Upper lobe of left lung (tissue), 4 donors: ENCODE data around the gene MIGA2.

Experiments
- POLR2AphosphoS5 ChIP-seq, 2 donors: sonication (generic); formaldehyde crosslinking; IDR thresholded peaks; one replicate each; pipeline ENCODE4 v1.5.1; 2017; ENCODE audit warnings: antibody characterized with exemption in 2 of 2
- TF ChIP-seq, protein P1 (sequence below), 6 experiments: fragments of 450-650 bp in 4 of 6; fragments of 200-600 bp in 2 of 6; sonication (generic) in 2 of 6; IDR thresholded peaks; one replicate each; pipeline ENCODE4 v1.5.1; 2016 to 2019; ENCODE audit warnings: antibody characterized with exemption in 6 of 6

GRCh38 chr9:129097671-129098306 lies 61.4 kb downstream of the MIGA2 start:
- no peak for TF ChIP-seq POLR2AphosphoS5 (IDR thresholded peaks at IDR 0.05)
- TF ChIP-seq, protein P1, sequence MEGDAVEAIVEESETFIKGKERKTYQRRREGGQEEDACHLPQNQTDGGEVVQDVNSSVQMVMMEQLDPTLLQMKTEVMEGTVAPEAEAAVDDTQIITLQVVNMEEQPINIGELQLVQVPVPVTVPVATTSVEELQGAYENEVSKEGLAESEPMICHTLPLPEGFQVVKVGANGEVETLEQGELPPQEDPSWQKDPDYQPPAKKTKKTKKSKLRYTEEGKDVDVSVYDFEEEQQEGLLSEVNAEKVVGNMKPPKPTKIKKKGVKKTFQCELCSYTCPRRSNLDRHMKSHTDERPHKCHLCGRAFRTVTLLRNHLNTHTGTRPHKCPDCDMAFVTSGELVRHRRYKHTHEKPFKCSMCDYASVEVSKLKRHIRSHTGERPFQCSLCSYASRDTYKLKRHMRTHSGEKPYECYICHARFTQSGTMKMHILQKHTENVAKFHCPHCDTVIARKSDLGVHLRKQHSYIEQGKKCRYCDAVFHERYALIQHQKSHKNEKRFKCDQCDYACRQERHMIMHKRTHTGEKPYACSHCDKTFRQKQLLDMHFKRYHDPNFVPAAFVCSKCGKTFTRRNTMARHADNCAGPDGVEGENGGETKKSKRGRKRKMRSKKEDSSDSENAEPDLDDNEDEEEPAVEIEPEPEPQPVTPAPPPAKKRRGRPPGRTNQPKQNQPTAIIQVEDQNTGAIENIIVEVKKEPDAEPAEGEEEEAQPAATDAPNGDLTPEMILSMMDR (IDR thresholded peaks at IDR 0.05): no peak
